ENCODE results near the gene RBM4. TPM values are rescaled to one million over a fixed set of nuclear protein-coding genes. Genes with fewer than 3 reads are reported as not detected.

Gene RBM4
- polyA plus RNA-seq, 3 donors = 112 to 153 (median 153) TPM

- intact Hi-C loops (cut with micrococcal nuclease) = no loop called here
- no peak overlapping the region for H3K4me3 Mint-ChIP-seq
- Histone ChIP-seq H2AFZ (ENCODE audit: insufficient read depth, low read depth, low read length, poor library complexity, severe bottlenecking) (no peak overlapping the region), H3K4me3 (replicated peaks in 1 of 3; ENCODE audit: low read depth in 2 of 3, low read length in 3 of 3) (no peak overlapping the region), H3K79me2 (ENCODE audit: insufficient read depth, low read length) (peaks cover 100% of the 10 kb centered on the region), H3K4me2 (replicated peaks; ENCODE audit: extremely low read depth, low read length, poor library complexity, severe bottlenecking) (no peak overlapping the region), H3K27ac (ENCODE audit: low read depth in 1 of 2, low read length in 2 of 2) (peak overlapping the region in 1 of 2 donors; percentile 16), H3K4me1 (ENCODE audit: control insufficient read depth in 1 of 2, insufficient read depth in 2 of 2, low read length in 2 of 2) (no peaks in the 10 kb centered on the region), H3K27me3 (ENCODE audit: control insufficient read depth in 2 of 2, insufficient read depth in 2 of 2, low read length in 2 of 2) (no peaks in the 10 kb centered on the region), H3K36me3 (replicated peaks in 1 of 2; ENCODE audit: control insufficient read depth in 1 of 2, insufficient read depth in 2 of 2, low read length in 2 of 2) (peaks cover 69 to 87% of the 10 kb centered on the region in 2 donors), H4K20me1 (ENCODE audit: insufficient read depth, low read length) (peaks cover 100% of the 10 kb centered on the region), H3K9ac (ENCODE audit: insufficient read depth, low read length, poor library complexity, severe bottlenecking) (no peak overlapping the region), H3K9me3 (replicated peaks in 1 of 2; ENCODE audit: control insufficient read depth in 1 of 2, insufficient read depth in 1 of 2, low read length in 2 of 2) (no peaks in the 10 kb centered on the region)
- TF ChIP-seq CTCF (IDR thresholded peaks at IDR 0.05) = no peak
- WGBS (ENCODE audit: insufficient coverage) = 100% methylated on average over 3 of the region's 7 CpGs
- H3K4me1 Mint-ChIP-seq = no peaks in the 10 kb centered on the region
- H3K27me3 Mint-ChIP-seq (ENCODE audit: low read depth in 3 of 3) = peaks cover 0 to 2% (median 0%) of the 10 kb centered on the region in 3 donors
- H3K27ac Mint-ChIP-seq = peak overlapping the region in 3 of 7 donors; percentile 3 to 21 (median 8)
- no peaks in the 10 kb centered on the region for H3K9me3 Mint-ChIP-seq
- H3K36me3 Mint-ChIP-seq = peaks cover 69 to 81% of the 10 kb centered on the region in 2 donors
- DNase-seq = no peak
Measured at GRCh38 chr11:66628061-66628603, 10.4 kb upstream of the RBM4 start.

GRCh38 chr11:66629356-66629755, 9.1 kb upstream of the RBM4 start:
- H3K36me3 ChIP-seq (replicated peaks in 1 of 2; ENCODE audit: control insufficient read depth in 1 of 2, insufficient read depth in 2 of 2, low read length in 2 of 2) = peaks cover 68 to 83% of the 10 kb centered on the region in 2 donors
- peaks cover 100% of the 10 kb centered on the region for H3K79me2 ChIP-seq (ENCODE audit: insufficient read depth, low read length)
- H3K4me3 ChIP-seq (replicated peaks in 1 of 3; ENCODE audit: low read depth in 2 of 3, low read length in 3 of 3) = no peak overlapping the region
- no peak overlapping the region for H3K27ac ChIP-seq (ENCODE audit: low read depth in 1 of 2, low read length in 2 of 2)
- Mint-ChIP-seq H3K4me1 (no peaks in the 10 kb centered on the region), H3K9me3 (no peaks in the 10 kb centered on the region), H3K4me3 (no peak overlapping the region), H3K27ac (peak overlapping the region in 3 of 7 donors; percentile 11 to 63 (median 19)), H3K27me3 (ENCODE audit: low read depth in 3 of 3) (peaks cover 0 to 2% (median 0%) of the 10 kb centered on the region in 3 donors), H3K36me3 (peaks cover 63 to 75% of the 10 kb centered on the region in 2 donors)
- no peak for DNase-seq
- no peaks in the 10 kb centered on the region for H3K4me1 ChIP-seq (ENCODE audit: control insufficient read depth in 1 of 2, insufficient read depth in 2 of 2, low read length in 2 of 2)
- no peaks in the 10 kb centered on the region for H3K9me3 ChIP-seq (replicated peaks in 1 of 2; ENCODE audit: control insufficient read depth in 1 of 2, insufficient read depth in 1 of 2, low read length in 2 of 2)
- no peak for TF ChIP-seq CTCF (IDR thresholded peaks at IDR 0.05)
- H3K4me2 ChIP-seq (replicated peaks; ENCODE audit: extremely low read depth, low read length, poor library complexity, severe bottlenecking) = no peak overlapping the region
- H3K27me3 ChIP-seq (ENCODE audit: control insufficient read depth in 2 of 2, insufficient read depth in 2 of 2, low read length in 2 of 2) = no peaks in the 10 kb centered on the region
- peaks cover 98% of the 10 kb centered on the region for H4K20me1 ChIP-seq (ENCODE audit: insufficient read depth, low read length)
- WGBS (ENCODE audit: insufficient coverage) = 100% methylated on average over 1 of the region's 2 CpGs
- no peak overlapping the region for H2AFZ ChIP-seq (ENCODE audit: insufficient read depth, low read depth, low read length, poor library complexity, severe bottlenecking)
- intact Hi-C loops (cut with micrococcal nuclease) = no loop called here
- H3K9ac ChIP-seq (ENCODE audit: insufficient read depth, low read length, poor library complexity, severe bottlenecking) = no peak overlapping the region

Data from CD14-positive monocyte (primary cell).